Right ventricle myocardium inferior (tissue), 1 donor: ENCODE data around the gene ZNF543. TPM values are rescaled to one million over a fixed set of nuclear protein-coding genes. Genes with fewer than 3 reads are reported as not detected.
"Not testable (repeated sequence)": the region's sequence is repeated elsewhere in the genome, so short reads cannot be mapped to it uniquely, and the experiment has no call there.

ENCODE experiments used
- ATAC-seq: fragments of 200-7000 bp; cut with Tn5 transposase; one replicate; pipeline ENCODE4 v1.9.1; 2020; ENCODE audit warnings: mild to moderate bottlenecking, moderate library complexity
- DNase-seq: peaks from one replicate; pipeline ENCODE4 v3.0.0; 2021; ENCODE audit errors: missing footprints
- intact Hi-C: fragments of 100-400 bp; cut with DNase I; formaldehyde crosslinking; loops from one replicate; pipeline ENCODE4 v1.11.0; 2022
- total RNA-seq: library from RNA; stranded (reverse); fragmentation: NEBNext Ultra II Directional; extraction: Animal tissue kit (Norgen Biotek cat#: 25700); gene quantifications from one replicate; pipeline ENCODE4 v1.2.1, GENCODE V29; 2021
- donor health status: DM: no; HTN: yes; CAD: no; lungs with severe emphysema.

Gene ZNF543
- total RNA-seq, 1 donor from 2014 or later: 5.3 TPM

GRCh38 chr19:57363688-57364181, 43.5 kb downstream of the ZNF543 start:
- no peak for DNase-seq
- intact Hi-C loops: loop anchor here (2.0 kb wide), 1 partner anchor 43 kb away; the partner anchor contains the start of gene ZNF543
- ATAC-seq: peak; percentile 1

- DNase-seq (no peak), ATAC-seq (no peak)
- intact Hi-C loops: no loop called here
These were observed 46.5 kb downstream of the ZNF543 start for GRCh38 chr19:57366776-57367175.

- intact Hi-C loops: no loop called here
- ATAC-seq (no peak), DNase-seq (no peak)
These were observed 53.9 kb downstream of the ZNF543 start for GRCh38 chr19:57374179-57374578.

- intact Hi-C loops, ATAC-seq, DNase-seq: not testable (repeated sequence)
These were observed 54.4 kb downstream of the ZNF543 start for GRCh38 chr19:57374647-57375046.

- DNase-seq: no peak
- no peak for ATAC-seq
- intact Hi-C loops: no loop called here
These were observed 55.9 kb downstream of the ZNF543 start for GRCh38 chr19:57376151-57376550.

- intact Hi-C loops: no loop called here
- DNase-seq (no peak), ATAC-seq (no peak)
These were observed 57.4 kb downstream of the ZNF543 start for GRCh38 chr19:57377498-57378146.

Other genes with a start within 250 kb of the ZNF543 start
- not detected for gene USP29, start 200.5 kb upstream of the ZNF543 start, total RNA-seq
- gene ZIM3, start 175.3 kb upstream of the ZNF543 start, total RNA-seq: not detected
- not detected for gene DUXA, start 153.0 kb upstream of the ZNF543 start, total RNA-seq
- 16.5 TPM for gene ZNF264, start 129.0 kb upstream of the ZNF543 start, total RNA-seq
- 1.2 TPM for gene AURKC, start 89.4 kb upstream of the ZNF543 start, total RNA-seq
- 9.7 TPM for gene ZNF805, start 79.8 kb upstream of the ZNF543 start, total RNA-seq
- 27.3 TPM for gene ZNF460, start 40.0 kb upstream of the ZNF543 start, total RNA-seq
- 7.8 TPM for gene ZNF304, start 30.8 kb downstream of the ZNF543 start, total RNA-seq
- 9.7 TPM for gene TRAPPC2B, start 43.1 kb downstream of the ZNF543 start, total RNA-seq
- gene ZNF547, start 43.1 kb downstream of the ZNF543 start, total RNA-seq: 2.4 TPM
- gene ZNF548, start 69.4 kb downstream of the ZNF543 start, total RNA-seq: 14.7 TPM
- 9.4 TPM for gene ZNF17, start 90.7 kb downstream of the ZNF543 start, total RNA-seq
- 3.2 TPM for gene ZNF749, start 114.9 kb downstream of the ZNF543 start, total RNA-seq
- 3.3 TPM for gene VN1R1, start 136.7 kb downstream of the ZNF543 start, total RNA-seq
- 18.3 TPM for gene ZNF772, start 157.1 kb downstream of the ZNF543 start, total RNA-seq
- gene ZNF419, start 167.3 kb downstream of the ZNF543 start, total RNA-seq: 6.8 TPM
- 5.0 TPM for gene ZNF773, start 179.5 kb downstream of the ZNF543 start, total RNA-seq
- 3.6 TPM for gene ZNF549, start 206.9 kb downstream of the ZNF543 start, total RNA-seq
- 9.5 TPM for gene ZNF550, start 239.4 kb downstream of the ZNF543 start, total RNA-seq